ENCODE data around the gene UBALD1. TPM values are rescaled to one million over a fixed set of nuclear protein-coding genes. Genes with fewer than 3 reads are reported as not detected.
"Not testable (repeated sequence)": the region's sequence is repeated elsewhere in the genome, so short reads cannot be mapped to it uniquely, and the experiment has no call there.

UBALD1 gene
- 10 to 100 TPM; 10.2 to 34.0 (median 18.5) TPM for polyA plus RNA-seq (ENCODE audit: insufficient read depth in 1 of 5, insufficient read length in 5 of 5, low replicate concordance in 1 of 5)
- long read RNA-seq, donor 1, transcript UBALD1-205 (1 exons, 2,641 nt) = major isoform, 20 of 35 reads
- long read RNA-seq, donor 1, transcript UBALD1-201 (3 exons, 1,413 nt) = minor isoform, 14 of 35 reads
- long read RNA-seq, donor 1, partial matches to known transcripts = 0 of 35 reads
- long read RNA-seq, donor 1, other reads (novel, unspliced or antisense) = 0 of 35 reads
- long read RNA-seq, donor 2, partial matches to known transcripts = 0 of 7 reads
- long read RNA-seq, donor 2, other reads (novel, unspliced or antisense) = 0 of 7 reads
- long read RNA-seq, donor 3, transcript UBALD1-205 (1 exons, 2,641 nt) = major isoform, 10 of 19 reads
- long read RNA-seq, donor 3, transcript UBALD1-201 (3 exons, 1,413 nt) = minor isoform, 9 of 19 reads
- long read RNA-seq, donor 3, partial matches to known transcripts = 0 of 19 reads
- long read RNA-seq, donor 3, other reads (novel, unspliced or antisense) = 0 of 19 reads
- long read RNA-seq, donor 4, transcript UBALD1-201 (3 exons, 1,413 nt) = minor isoform, 8 of 21 reads
- long read RNA-seq, donor 4, transcript UBALD1-205 (1 exons, 2,641 nt) = major isoform, 13 of 21 reads
- long read RNA-seq, donor 4, partial matches to known transcripts = 0 of 21 reads
- long read RNA-seq, donor 4, other reads (novel, unspliced or antisense) = 0 of 21 reads
- long read RNA-seq, donor 5, transcript UBALD1-205 (1 exons, 2,641 nt) = minor isoform, 10 of 23 reads
- long read RNA-seq, donor 5, transcript UBALD1-201 (3 exons, 1,413 nt) = major isoform, 11 of 23 reads
- long read RNA-seq, donor 5, partial matches to known transcripts = 0 of 23 reads
- long read RNA-seq, donor 5, other reads (novel, unspliced or antisense) = 0 of 23 reads
- long read RNA-seq, donor 6, transcript UBALD1-201 (3 exons, 1,413 nt) = major isoform, 14 of 24 reads
- long read RNA-seq, donor 6, transcript UBALD1-205 (1 exons, 2,641 nt) = minor isoform, 8 of 24 reads
- long read RNA-seq, donor 6, partial matches to known transcripts = 0 of 24 reads
- long read RNA-seq, donor 6, other reads (novel, unspliced or antisense) = 0 of 24 reads
- long read RNA-seq, donor 7, transcript UBALD1-205 (1 exons, 2,641 nt) = minor isoform, 7 of 21 reads
- long read RNA-seq, donor 7, transcript UBALD1-201 (3 exons, 1,413 nt) = major isoform, 13 of 21 reads
- long read RNA-seq, donor 7, partial matches to known transcripts = 0 of 21 reads
- long read RNA-seq, donor 7, other reads (novel, unspliced or antisense) = 0 of 21 reads
- long read RNA-seq, donor 8, transcript UBALD1-201 (3 exons, 1,413 nt) = major isoform, 5 of 10 reads
- long read RNA-seq, donor 8, partial matches to known transcripts = 0 of 10 reads
- long read RNA-seq, donor 8, other reads (novel, unspliced or antisense) = 0 of 10 reads

GRCh38 chr16:4614571-4615383 is at the start of gene UBALD1:
TSS of gene UBALD1 (minus strand) at chr16:4614888. CDS start at chr16:4614797, 91 bp downstream.
- DNase-seq = peak; percentile 84 to 85

- no peak for DNase-seq
These were observed 49.2 kb upstream of the UBALD1 start for GRCh38 chr16:4663777-4664465.

GRCh38 chr16:4663465-4663776 is 48.7 kb upstream of the UBALD1 start:
- no peak for DNase-seq

- DNase-seq = no peak
These were observed 47.0 kb upstream of the UBALD1 start for GRCh38 chr16:4661661-4662060.

GRCh38 chr16:4660454-4661007 is 45.8 kb upstream of the UBALD1 start:
- DNase-seq = peak; percentile 48 to 52

GRCh38 chr16:4659363-4660353 is 45.0 kb upstream of the UBALD1 start:
- no peak for DNase-seq

GRCh38 chr16:4656695-4657686 is 42.3 kb upstream of the UBALD1 start:
- no peak for DNase-seq

GRCh38 chr16:4656221-4656620 is 41.5 kb upstream of the UBALD1 start:
- no peak for DNase-seq

GRCh38 chr16:4655801-4656200 is 41.1 kb upstream of the UBALD1 start:
- no peak for DNase-seq

- no peak for DNase-seq
These were observed 40.4 kb upstream of the UBALD1 start for GRCh38 chr16:4654964-4655590.

GRCh38 chr16:4654011-4654963 is 39.6 kb upstream of the UBALD1 start:
- peak; percentile 61 to 67 for DNase-seq

GRCh38 chr16:4652561-4652960 is 37.9 kb upstream of the UBALD1 start:
- no peak for DNase-seq

GRCh38 chr16:4651827-4652226 is 37.1 kb upstream of the UBALD1 start:
- no peak for DNase-seq

- not testable (repeated sequence) for DNase-seq
These were observed 35.9 kb upstream of the UBALD1 start for GRCh38 chr16:4650443-4651074.
